Subcutaneous adipose tissue (tissue), 4 donors: ENCODE measurements around the gene ISYNA1. TPM values are rescaled to one million over a fixed set of nuclear protein-coding genes. Genes with fewer than 3 reads are reported as not detected.

Experiments used
- CTCF ChIP-seq: fragments of 450-650 bp; IDR thresholded peaks from one replicate; pipeline ENCODE4 v1.5.1; 2016; ENCODE audit warnings: low read depth, mild to moderate bottlenecking, control low read depth, antibody characterized with exemption, moderate library complexity
- total RNA-seq, 4 donors: library from RNA; depleted of rRNA; stranded (reverse); fragments of >200 nt; gene quantifications; one replicate each; pipeline ENCODE4 v1.1.0, GENCODE V29; 2016

ISYNA1 gene
- total RNA-seq, 4 donors from 2014 or later, result 9.9 to 50.5 (median 11.4) TPM

- TF ChIP-seq CTCF, result no peak
Measured at GRCh38 chr19:18446811-18447359, 9.0 kb upstream of the ISYNA1 start.

- TF ChIP-seq CTCF, result no peak
Measured at GRCh38 chr19:18446145-18446810, 8.3 kb upstream of the ISYNA1 start.

DNA sequence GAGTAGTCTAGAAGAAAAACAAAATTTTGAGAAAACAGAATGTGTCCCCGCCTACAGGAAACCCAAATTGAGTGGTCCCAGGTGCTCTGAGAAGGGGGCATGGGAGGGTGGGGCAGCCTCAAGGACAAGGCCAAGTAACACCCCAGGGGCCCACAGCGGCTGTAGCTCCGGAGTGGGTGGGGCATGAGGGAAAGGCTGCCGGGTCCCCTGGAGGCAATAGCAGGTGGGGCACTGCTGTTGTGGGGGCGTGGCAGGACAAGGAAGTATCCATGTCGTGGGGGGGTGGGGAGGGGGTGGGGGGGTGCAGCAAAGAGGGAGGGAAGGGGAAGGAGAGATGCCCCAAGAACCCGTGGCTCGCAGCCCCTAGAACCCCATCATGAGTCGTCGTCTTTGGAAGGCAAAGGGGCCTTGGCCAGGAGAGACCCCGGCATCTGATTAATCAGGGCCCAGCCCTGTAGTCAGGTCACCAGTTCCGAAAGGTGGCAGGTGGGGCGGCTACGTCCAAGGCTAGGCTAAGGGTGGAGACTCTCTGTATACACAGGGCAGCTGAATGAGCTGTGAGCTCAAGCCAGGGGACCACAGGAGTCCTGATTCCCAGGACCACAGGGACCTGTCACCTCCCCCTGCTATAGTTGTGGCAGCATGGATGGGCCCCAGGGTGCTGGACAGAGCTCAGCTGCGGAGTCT is 7.5 kb upstream of the ISYNA1 start:
- no peak for TF ChIP-seq CTCF

- no peak for TF ChIP-seq CTCF
Measured at GRCh38 chr19:18444513-18444912, 6.6 kb upstream of the ISYNA1 start.

- TF ChIP-seq CTCF, result no peak
Measured at GRCh38 chr19:18443831-18444230, 5.9 kb upstream of the ISYNA1 start.

- TF ChIP-seq CTCF, result no peak
Measured at GRCh38 chr19:18443406-18443805, 5.5 kb upstream of the ISYNA1 start.

DNA sequence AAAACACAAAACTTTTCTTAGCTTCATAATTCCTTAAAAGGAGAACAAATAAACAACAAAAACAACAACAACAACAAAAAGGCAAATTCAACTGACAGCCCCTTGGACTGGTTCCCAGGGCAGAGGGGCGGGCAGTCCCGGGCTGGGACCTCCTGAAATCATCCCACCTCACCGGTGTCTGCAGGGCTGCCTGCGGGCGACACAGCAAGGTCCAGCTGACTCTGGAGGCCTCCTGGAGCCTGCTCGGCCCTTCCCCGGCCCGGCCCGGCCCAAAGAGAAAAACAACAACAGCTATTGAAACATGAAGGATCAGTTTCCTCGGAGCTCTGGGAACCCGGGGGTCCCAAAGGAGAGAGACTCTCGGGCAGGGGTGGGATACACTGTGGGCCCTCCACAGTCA is 5.0 kb upstream of the ISYNA1 start:
- TF ChIP-seq CTCF, result no peak
